ENCODE data around the gene ADM. TPM values are rescaled to one million over a fixed set of nuclear protein-coding genes. Genes with fewer than 3 reads are reported as not detected.

The ADM gene
- total RNA-seq, 1 experiment from 2014 or later, result 87.2 TPM

GRCh38 chr11:10325277-10326011 lies 20.6 kb downstream of the ADM start (continued):
- TF ChIP-seq REST (IDR thresholded peaks at IDR 0.05; ENCODE audit: low read depth) (no peak), FOSL1 (IDR thresholded peaks at IDR 0.05; ENCODE audit: low read depth) (no peak), CBX3 (IDR thresholded peaks at IDR 0.05; ENCODE audit: low read depth) (no peak), JUND (IDR thresholded peaks at IDR 0.05) (no peak), RAD21 (IDR thresholded peaks at IDR 0.05; ENCODE audit: low read depth) (no peak)

DNA sequence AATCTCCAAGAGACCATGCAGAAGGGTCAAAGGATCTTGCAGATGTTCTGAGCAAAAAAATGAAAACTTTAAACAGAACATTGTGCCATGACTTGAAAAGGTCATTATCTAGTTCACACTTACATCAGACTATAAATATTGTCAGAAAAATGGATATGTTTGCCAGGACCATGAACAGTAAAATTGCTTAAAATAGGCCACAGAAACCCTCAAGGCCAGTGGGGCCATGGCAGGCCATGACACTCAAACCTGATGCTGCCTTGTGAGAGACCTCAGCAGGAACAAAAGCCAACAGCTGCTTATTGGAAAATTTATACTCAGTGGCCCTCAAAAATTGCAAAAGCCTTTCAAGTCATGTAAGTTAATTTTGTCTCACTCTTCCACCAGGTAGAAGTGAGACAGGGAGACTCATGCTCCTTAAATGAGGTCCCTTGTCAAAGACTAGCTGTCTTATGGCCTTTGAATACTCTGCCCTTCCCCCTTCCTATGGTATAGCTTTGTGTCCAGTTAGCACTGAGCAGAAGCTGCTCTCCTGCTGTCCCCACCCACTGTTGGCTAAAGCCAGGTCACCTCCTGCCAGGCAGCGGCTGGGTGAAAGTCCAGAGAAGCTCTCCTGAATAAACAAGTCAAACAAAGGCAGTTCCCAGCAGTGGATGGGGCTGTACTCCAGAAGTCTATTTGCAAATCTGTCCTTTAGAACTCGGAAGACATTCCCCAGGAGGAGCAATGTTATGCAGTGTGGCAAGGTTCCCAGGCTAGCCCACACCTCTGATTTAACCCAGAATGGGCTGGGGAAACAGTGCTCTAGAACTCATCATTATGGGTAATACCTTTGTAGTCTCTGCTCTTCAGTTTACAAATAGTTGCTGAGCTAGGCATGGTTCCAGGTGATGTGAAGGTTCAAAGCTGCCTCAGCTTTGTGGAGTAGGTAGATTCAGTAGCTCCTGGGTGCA lies 21.4 kb downstream of the ADM start:
- no peaks in the 10 kb centered on the region for H3K36me3 ChIP-seq (ENCODE audit: control insufficient read depth in 1 of 2, insufficient read depth in 2 of 2, low read length in 2 of 2)
- DNase-seq (ENCODE audit: low read depth, low spot score) (no peak), ATAC-seq (peak; percentile 19; the same call in 1 of the 2 replicates)
- H3K27me3 ChIP-seq (ENCODE audit: insufficient read depth, low read length), result no peaks in the 10 kb centered on the region
- H3K9ac ChIP-seq (ENCODE audit: low read length), result no peak overlapping the region
- peak overlapping the region; percentile 24 for H3K4me2 ChIP-seq (ENCODE audit: low read length)
- ChIA-PET POLR2A (interaction anchor here (0.6 to 1.8 kb wide), 2 partner anchors 9 to 22 kb away, joined by 4 to 6 read pairs; partner anchors contain the start of gene ADM), CTCF (interaction anchor here (1.3 to 2.3 kb wide), 2 partner anchors 40 to 567 kb away, joined by 3 to 10 read pairs; no protein-coding TSS in a partner anchor), RAD21 (ENCODE audit: low non-redundant PET in 1 of 2, low total read pairs in 2 of 2, uncharacterized antibody in 2 of 2, unreplicated experiment in 2 of 2) (no interaction called here)
- BruUV-seq (replicated peaks), result no TSS peak
- H3K4me1 ChIP-seq (ENCODE audit: control insufficient read depth in 1 of 2, insufficient read depth in 2 of 2, low read length in 2 of 2), result peaks cover 14 to 37% of the 10 kb centered on the region in 2 experiments; a peak in 3 of 4 replicates
- intact Hi-C loops (cut with micrococcal nuclease), result no loop called here
- H2AFZ ChIP-seq (ENCODE audit: low read depth, low read length, poor library complexity, severe bottlenecking), result no peak overlapping the region
- no peak overlapping the region for H3K27ac ChIP-seq (ENCODE audit: low read depth, low read length)
- H3K9me2 ChIP-seq (ENCODE audit: insufficient read depth), result no peaks in the 10 kb centered on the region
- H3K79me2 ChIP-seq (ENCODE audit: insufficient read depth, low read length), result no peaks in the 10 kb centered on the region
- TF ChIP-seq ELF1 (IDR thresholded peaks at IDR 0.05; ENCODE audit: borderline replicate concordance, low read depth) (no peak), EZH2 (IDR thresholded peaks at IDR 0.05) (no peak), CEBPB (IDR thresholded peaks at IDR 0.05; ENCODE audit: low read depth) (no peak)
- no peaks in the 10 kb centered on the region for H3K9me3 ChIP-seq (ENCODE audit: control insufficient read depth in 1 of 2, insufficient read depth in 1 of 2, low read depth in 1 of 2, low read length in 2 of 2)
- no peak overlapping the region for H3K4me3 ChIP-seq (replicated peaks in 1 of 2; ENCODE audit: low read depth in 1 of 2, low read length in 2 of 2)
- no peaks in the 10 kb centered on the region for H4K20me1 ChIP-seq (ENCODE audit: insufficient read depth)
